ENCODE measurements around the gene SLC7A6OS.

SLC7A6OS gene

DNA sequence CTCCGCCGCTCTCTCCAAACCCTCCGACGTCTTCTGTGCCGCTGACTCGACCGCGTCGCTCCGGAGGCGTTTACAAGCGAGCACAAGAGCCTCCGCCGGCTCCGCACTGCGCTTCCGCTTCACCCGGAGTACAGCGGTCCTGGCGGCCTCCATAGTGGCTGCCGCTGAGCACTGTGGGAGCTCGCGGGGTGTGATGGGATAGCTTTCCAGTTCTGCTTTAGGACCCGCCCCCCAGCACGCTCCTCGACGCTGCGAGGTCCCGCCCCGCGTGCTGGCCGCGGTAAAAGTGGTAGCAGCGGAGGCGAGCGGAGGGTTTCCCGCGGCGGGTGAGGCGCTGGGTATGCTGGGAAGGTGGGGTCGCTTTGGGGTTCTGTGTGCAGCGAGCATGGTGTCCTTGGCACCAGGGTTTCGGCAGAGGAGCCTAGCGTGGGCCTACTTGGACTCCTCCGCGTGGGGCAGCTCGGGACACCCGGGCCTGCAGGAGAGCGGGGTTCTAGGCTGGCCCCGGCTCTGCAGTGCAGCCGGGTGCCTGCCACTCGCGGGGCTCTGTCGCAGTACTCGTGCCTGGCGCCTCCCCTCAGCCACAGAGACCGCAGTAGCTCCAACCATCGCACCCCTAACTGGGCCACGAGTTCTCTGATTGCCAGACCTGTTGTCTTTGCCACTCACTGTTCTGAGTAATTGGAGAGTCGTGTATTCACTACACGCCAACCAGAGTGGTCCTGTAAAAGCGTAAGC, at the start of gene SLC7A6OS, which contains the start of gene PRMT7:
Gene SLC7A6OS, minus strand, starts transcription at position 173 of the 738 bp plus-strand sequence. Its CDS starts 20 bp downstream, at position 153.
Gene PRMT7, plus strand, starts transcription at position 246 of the 738 bp plus-strand sequence. CDS start 4,961 bp downstream, outside the sequence.
- DNase-seq, result peak; percentile 94

DNA sequence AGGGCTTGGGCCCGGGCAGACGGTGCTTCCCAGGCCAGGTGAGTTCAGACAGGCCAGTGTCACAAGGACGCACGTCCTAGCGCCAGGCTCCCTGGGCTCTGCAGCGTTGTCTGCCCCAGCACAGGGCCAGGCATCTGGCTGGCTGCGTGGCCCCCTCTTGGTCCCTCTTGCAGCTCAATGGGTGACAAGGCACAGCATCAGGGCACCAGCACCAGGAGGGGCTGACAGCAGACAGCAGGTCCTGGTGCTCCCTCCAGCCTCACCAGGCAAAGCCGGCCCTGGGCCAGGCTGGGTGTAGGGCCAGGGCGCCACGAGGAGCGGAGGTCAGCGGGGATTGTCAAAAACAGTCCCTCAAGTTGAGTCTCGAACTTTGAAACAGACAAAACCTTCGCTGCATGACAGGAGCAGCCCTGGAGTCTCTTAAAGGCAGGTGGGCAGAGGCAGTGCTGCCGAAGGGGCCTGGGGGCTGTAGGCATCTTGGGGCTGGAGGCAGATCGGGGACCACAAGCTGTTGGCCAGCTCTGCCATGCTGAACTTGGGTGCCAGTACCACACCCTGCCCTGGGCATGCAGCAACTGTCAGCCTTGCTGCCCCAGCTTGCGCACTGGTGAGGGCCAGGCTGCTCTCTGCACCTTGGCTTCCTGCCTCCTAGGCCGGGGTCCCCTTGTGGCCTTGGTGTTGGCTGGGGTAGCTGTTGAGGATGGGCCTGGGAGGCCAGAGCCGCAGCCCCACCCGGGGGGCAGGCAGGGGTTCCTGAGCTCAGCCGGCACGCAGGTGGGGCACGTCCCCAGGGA, 48.8 kb upstream of the SLC7A6OS start:
- no peak for DNase-seq

- DNase-seq, result no peak
Observed at GRCh38 chr16:68358951-68359350, 48.2 kb upstream of the SLC7A6OS start.

- no peak for DNase-seq
Observed at GRCh38 chr16:68357923-68358322, 47.2 kb upstream of the SLC7A6OS start.

DNA sequence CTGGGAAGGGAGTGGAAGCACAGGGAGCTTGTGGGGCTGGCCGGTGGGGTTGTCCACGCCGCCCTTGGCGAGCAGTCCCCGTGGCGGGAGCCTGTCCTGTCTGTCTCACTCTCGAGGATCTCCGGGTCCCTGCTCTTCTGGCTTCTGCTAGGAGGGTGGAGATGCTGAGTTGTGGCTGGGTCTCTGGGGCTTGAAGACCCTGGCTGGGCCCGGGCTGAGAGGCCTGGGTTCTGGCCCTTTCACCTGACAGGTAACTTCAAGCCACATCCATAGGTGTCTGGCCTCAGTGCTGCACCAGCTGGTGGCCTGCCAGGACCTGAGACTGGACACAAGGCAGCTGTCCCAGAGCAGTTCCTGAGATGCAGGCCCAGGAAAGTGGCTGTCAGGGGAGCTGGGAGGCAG, 46.8 kb upstream of the SLC7A6OS start:
- no peak for DNase-seq

DNA sequence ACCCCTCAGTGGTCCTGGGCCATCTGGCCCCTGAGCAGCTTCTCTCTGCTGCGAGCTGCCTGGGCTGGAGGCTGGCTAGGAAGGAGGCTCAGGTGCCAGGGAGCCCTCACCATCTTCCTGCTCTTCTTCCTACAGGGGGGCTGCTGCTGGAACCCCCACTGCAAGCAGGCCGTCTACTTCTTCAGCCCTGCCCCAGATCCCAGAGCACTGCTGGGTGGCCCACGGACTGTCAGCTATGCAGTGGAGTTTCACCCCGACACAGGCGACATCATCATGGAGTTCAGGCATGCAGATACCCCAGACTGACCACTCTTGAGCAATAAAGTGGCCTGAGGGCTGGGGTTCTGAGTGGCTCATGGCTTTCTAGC, 46.2 kb upstream of the SLC7A6OS start:
- DNase-seq, result no peak

DNA sequence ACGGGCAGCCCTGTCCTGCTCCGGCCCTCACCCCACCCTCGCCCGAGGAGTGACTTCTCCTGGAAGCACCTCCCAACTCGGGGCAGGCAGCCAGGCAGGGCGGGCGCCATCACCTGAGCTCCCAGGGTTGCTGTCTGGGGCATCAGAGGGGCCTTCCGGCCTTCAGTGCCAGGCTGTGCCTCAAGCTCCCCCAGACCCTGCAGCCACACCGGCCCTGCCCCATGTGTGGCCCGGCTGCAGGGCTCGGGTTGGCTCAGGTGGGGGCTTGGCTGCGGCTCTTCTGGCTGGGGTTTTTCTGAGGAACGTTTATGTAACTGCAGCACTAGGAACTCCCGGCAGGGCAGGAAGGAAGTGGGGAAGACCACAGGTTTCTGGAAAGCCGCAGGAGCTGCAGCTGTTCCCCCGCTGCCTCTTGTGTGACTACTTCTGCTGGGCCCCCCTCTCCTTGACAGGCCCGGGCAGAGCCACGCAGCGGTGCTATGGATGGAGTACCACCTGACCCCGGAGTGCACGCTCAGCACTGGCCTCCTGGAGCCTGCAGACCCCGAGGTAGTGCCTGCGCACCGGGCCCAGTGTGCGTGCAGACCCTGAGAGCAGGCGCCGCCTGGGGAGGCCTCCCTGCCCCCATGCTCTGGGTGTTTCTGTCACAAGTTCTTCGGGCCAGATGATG, 45.6 kb upstream of the SLC7A6OS start:
- peak; percentile 85 for DNase-seq

GRCh38 chr16:68355447-68356248, 44.9 kb upstream of the SLC7A6OS start:
- DNase-seq, result no peak

DNA sequence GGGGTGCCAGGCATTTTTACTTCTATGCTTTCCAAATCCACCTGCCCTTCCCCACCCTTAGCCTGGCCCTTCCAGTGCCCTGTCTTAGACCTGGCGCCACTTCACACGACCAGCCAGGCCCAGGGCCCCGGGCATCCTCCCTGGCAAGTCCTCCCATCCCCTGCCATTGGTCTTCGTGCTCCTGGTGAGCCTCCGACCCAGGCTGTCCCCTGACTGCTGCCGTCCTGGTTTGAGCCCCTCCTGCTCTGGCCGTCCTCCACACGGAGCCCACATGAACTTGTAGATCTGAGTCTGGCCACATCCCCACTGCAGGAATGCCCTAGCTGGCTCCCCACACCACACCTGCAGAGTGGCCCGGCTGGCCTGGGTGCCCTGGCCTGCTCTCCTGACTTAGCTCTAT, 44.1 kb upstream of the SLC7A6OS start:
- DNase-seq, result no peak

DNA sequence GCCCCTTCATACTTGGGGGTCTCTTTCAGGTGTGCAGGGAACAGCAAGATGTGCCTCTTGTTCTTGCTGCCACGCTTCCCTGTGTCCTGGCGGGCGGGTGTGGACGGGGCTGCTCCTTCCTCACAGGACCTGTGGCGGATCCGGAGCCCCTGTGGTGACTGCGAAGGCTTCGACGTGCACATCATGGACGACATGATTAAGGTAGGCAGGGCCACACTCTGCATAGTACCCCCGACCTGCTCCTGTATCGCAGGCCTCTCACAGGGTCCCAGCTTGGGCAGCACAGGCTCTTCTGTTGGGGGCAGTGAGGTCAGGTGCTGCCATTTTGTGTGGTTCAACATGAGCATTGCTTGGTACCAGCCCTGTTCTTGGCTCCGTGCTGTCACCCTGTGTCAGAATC, 42.6 kb upstream of the SLC7A6OS start:
- DNase-seq, result no peak

- no peak for DNase-seq
Observed at GRCh38 chr16:68351991-68352431, 41.3 kb upstream of the SLC7A6OS start.

- no peak for DNase-seq
Observed at GRCh38 chr16:68351463-68351862, 40.7 kb upstream of the SLC7A6OS start.

DNA sequence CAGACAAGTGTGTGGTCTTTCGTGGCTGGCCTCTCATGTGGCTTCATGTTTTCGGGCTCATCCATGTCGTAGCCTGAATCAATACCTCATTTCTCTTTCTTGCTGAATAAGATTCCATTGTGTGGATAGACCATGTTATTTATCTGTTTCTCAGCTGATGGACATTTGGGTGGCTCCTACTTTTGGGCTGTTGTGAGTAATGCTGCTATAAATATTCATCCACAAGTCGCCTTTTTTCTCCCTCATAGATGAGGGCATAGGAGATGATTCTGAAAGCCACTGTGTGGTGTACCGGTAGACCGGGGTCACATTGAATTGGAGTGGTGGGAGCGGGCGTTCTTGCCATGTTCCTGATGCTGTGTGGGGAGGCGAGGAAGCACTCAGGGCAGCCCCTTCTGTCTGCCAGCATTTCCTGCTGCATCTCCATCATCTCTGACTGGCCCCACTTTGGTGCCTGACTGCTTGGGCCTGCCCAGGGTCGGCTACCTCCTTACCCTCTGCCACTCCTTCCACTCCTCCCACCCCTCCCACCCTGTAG, 40.1 kb upstream of the SLC7A6OS start:
- DNase-seq, result no peak

DNA sequence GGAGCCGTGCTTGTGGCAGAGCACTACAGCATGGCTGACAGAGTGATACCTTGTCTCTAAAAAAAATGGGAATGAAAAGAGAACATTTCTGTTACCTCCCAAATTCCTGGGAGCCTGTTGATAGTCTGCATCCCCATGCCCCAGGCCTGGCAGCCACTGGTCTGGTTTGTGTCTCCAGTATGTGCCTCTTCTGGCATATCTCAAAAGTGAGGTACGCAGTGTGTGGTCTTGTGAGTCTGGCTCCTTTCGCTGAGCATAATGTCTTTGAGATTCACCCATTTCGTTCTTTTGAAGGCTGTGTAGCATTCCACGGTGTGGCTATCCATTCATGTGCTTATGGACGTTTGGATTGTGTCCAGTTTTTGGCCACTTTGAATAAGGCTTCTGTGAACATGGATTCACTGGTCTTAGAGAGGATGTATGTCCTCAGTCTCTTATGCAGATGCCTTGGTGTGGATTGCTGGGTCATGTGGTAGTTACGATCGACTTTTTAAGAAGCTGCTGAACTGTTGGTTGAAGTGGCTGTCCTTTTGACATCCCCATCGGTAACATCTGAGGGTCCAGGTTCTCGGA, 39.2 kb upstream of the SLC7A6OS start:
- DNase-seq, result no peak

- DNase-seq, result no peak
Observed at GRCh38 chr16:68348639-68349445, 38.1 kb upstream of the SLC7A6OS start.

DNA sequence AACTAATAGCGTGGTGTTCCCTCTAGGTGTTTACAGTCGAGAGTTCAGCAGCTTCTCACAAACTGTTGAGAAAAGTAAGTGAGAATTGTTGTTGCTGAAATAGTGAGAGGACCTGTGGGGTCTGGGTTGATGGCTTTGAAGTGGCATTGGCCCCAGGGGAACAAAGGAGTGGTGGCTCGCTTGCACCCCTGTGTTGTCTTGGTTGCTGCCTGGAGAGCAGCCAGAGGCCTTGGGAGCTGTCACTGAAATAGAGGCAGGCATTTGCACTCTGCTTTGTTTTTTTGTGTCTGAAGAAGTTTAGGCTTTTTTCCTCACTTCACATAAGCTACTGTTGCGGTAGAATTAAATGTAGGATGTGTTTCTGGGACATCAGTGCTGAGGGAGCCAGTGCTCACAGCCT, 36.9 kb upstream of the SLC7A6OS start:
- DNase-seq, result no peak

DNA sequence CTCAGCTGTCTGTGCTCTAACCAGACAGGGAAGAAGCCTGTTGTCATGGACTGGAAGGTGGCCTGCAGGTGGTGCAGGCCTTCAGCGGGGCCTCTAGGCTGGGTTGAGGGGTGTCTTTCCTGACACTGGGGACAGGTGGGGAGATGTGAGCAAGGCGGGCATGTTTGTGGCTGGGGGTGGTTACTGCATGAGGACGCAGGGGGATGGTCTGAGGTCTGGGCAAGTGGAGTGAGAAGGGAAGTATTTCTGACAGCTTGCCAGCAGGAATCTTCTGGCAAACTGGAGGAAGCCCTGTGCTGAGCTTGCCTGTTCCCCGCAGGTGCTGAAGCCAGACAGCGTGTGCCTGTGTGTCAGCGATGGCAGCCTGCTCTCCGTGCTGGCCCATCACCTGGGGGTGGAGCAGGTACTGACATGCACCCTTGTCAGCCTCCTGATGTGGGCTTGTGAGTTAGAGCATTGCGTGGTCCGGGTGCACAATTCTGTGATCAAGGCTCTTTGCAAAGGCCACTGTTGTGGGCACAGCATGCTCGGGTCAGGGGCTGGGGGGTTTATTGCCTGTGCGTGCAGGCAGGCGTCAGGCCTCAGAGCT, 36.2 kb upstream of the SLC7A6OS start:
- DNase-seq, result no peak

- DNase-seq, result no peak
Observed at GRCh38 chr16:68345958-68346635, 35.4 kb upstream of the SLC7A6OS start.

- peak; percentile 65 for DNase-seq
Observed at GRCh38 chr16:68345351-68345810, 34.6 kb upstream of the SLC7A6OS start.

DNA sequence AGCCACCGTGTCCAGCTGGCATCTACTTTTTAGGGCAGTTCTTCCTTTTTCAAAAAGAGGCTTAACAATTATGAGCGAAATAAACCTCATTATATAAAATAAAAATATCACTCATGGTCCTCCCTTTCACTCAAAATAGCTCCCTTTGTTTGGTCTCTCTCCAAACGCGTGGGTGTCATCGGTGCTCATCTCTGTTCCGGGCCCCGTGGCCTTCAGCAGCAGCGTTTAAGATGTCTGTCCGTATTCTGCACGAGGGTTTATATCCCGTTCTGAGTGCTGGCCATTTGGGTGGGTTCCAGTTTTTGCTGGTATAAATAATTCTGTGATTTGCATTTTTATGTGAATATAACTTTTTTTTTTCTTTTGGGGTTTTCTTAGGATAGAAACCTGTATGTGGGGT, 33.5 kb upstream of the SLC7A6OS start:
- DNase-seq, result no peak

Data from activated CD8-positive, alpha-beta memory T cell treated with anti-CD3 and anti-CD28 coated beads for 24 hours (primary cell).